Vagina (tissue), 2 donors: Measurements from ENCODE around the gene POLRMT. TPM values are rescaled to one million over a fixed set of nuclear protein-coding genes. Genes with fewer than 3 reads are reported as not detected.

Experiments
- DNase-seq, 2 donors: peaks; one replicate each; pipeline ENCODE4 v3.0.0-alpha.2; 2017; ENCODE audit errors: extremely low spot score in 2 of 2
- H3K27ac ChIP-seq: fragments of 200-600 bp; sonication (generic); one replicate; pipeline ENCODE4 v1.5.1; 2019
- H3K27me3 ChIP-seq: fragments of 200-600 bp; sonication (generic); one replicate; pipeline ENCODE4 v1.5.1; 2019
- H3K36me3 ChIP-seq, 2 donors: fragments of 200-600 bp; sonication (generic); one replicate each; pipeline ENCODE4 v1.5.1; 2017 to 2019
- H3K4me1 ChIP-seq: fragments of 200-600 bp; sonication (generic); one replicate; pipeline ENCODE4 v1.5.1; 2019
- H3K4me3 ChIP-seq, 2 donors: fragments of 200-600 bp; sonication (generic); 1 replicate in 1 of 2; 2 replicates in 1 of 2; pipeline ENCODE4 v1.5.1; 2016 to 2019
- H3K9me3 ChIP-seq: fragments of 200-600 bp; sonication (generic); one replicate; pipeline ENCODE4 v1.5.1; 2019
- POLR2A ChIP-seq, 2 donors: fragments of 450-650 bp; IDR thresholded peaks; one replicate each; pipeline ENCODE4 v1.6.1; 2017; ENCODE audit warnings: antibody characterized with exemption in 2 of 2, mild to moderate bottlenecking in 2 of 2, moderate library complexity in 2 of 2
- POLR2AphosphoS5 ChIP-seq, 2 donors: sonication (generic); formaldehyde crosslinking; IDR thresholded peaks; one replicate each; pipeline ENCODE4 v1.9.0; 2017; ENCODE audit warnings: antibody characterized with exemption in 2 of 2, mild to moderate bottlenecking in 2 of 2, low read depth in 1 of 2; ENCODE audit not compliant: insufficient read depth in 1 of 2
- intact Hi-C: fragments of 100-400 bp; cut with DNase I; formaldehyde crosslinking; loops from one replicate; pipeline ENCODE4 v1.15.1; 2023
- total RNA-seq: library from RNA; depleted of rRNA; stranded (reverse); fragments of >200 nt; gene quantifications from one replicate; pipeline ENCODE4 v1.2.3, GENCODE V29; 2016
- TF ChIP-seq, protein P1 (sequence below), 3 experiments: fragments of 450-650 bp in 2 of 3; fragments of 200-600 bp in 1 of 3; sonication (generic) in 1 of 3; IDR thresholded peaks; one replicate each; pipeline ENCODE4 v1.5.1; 2017 to 2019; ENCODE audit warnings: antibody characterized with exemption in 3 of 3, mild to moderate bottlenecking in 2 of 3, moderate library complexity in 2 of 3

POLRMT gene
- total RNA-seq, 1 donor from 2014 or later, result 33.9 TPM

- no peaks in the 10 kb centered on the region for H3K9me3 ChIP-seq
- no peak overlapping the region for H3K27ac ChIP-seq
- no peak overlapping the region for H3K4me3 ChIP-seq
- H3K4me1 ChIP-seq, result no peaks in the 10 kb centered on the region
- no peaks in the 10 kb centered on the region for H3K27me3 ChIP-seq
- DNase-seq, result no peak
- intact Hi-C loops, result no loop called here
- no peaks in the 10 kb centered on the region for H3K36me3 ChIP-seq
- TF ChIP-seq, protein P1, sequence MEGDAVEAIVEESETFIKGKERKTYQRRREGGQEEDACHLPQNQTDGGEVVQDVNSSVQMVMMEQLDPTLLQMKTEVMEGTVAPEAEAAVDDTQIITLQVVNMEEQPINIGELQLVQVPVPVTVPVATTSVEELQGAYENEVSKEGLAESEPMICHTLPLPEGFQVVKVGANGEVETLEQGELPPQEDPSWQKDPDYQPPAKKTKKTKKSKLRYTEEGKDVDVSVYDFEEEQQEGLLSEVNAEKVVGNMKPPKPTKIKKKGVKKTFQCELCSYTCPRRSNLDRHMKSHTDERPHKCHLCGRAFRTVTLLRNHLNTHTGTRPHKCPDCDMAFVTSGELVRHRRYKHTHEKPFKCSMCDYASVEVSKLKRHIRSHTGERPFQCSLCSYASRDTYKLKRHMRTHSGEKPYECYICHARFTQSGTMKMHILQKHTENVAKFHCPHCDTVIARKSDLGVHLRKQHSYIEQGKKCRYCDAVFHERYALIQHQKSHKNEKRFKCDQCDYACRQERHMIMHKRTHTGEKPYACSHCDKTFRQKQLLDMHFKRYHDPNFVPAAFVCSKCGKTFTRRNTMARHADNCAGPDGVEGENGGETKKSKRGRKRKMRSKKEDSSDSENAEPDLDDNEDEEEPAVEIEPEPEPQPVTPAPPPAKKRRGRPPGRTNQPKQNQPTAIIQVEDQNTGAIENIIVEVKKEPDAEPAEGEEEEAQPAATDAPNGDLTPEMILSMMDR (IDR thresholded peaks at IDR 0.05), result no peak
- no peak for TF ChIP-seq POLR2A (IDR thresholded peaks at IDR 0.05)
- no peak for TF ChIP-seq POLR2AphosphoS5 (IDR thresholded peaks at IDR 0.05; ENCODE audit: insufficient read depth in 1 of 2, low read depth in 1 of 2)
Measured at GRCh38 chr19:602391-603301, 30.7 kb downstream of the POLRMT start.

DNA sequence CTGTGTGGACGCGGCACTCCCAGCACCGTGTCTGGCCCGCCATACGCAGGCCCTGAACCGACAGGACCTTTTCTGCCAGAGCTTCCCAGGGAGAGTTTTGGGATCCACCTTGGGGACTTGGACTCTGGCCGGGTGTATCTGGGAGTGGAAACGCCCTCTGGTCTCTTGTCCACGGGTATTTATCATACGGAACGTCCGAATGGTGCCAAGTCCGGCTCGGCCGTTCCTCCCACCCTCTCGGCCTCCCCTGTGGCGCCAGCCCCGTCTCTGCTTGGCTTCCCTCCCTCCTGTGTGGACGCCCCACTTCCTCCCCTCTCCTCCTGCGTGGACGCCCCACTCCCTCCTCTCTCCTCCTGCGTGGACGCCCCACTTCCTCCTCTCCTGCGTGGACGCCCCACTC, 31.5 kb downstream of the POLRMT start:
- H3K4me1 ChIP-seq, result no peaks in the 10 kb centered on the region

GRCh38 chr19:601310-601709, 32.0 kb downstream of the POLRMT start:
- Histone ChIP-seq H3K9me3 (no peaks in the 10 kb centered on the region), H3K4me3 (no peak overlapping the region), H3K27ac (no peak overlapping the region), H3K4me1 (no peaks in the 10 kb centered on the region), H3K36me3 (no peaks in the 10 kb centered on the region), H3K27me3 (no peaks in the 10 kb centered on the region)
- TF ChIP-seq POLR2AphosphoS5 (IDR thresholded peaks at IDR 0.05; ENCODE audit: insufficient read depth in 1 of 2, low read depth in 1 of 2) (no peak), POLR2A (IDR thresholded peaks at IDR 0.05) (no peak)
- TF ChIP-seq, protein P1 (IDR thresholded peaks at IDR 0.05), result no peak
- intact Hi-C loops, result no loop called here
- DNase-seq, result no peak

More for the DNA sequence above, 31.5 kb downstream of the POLRMT start:
- Histone ChIP-seq H3K36me3 (no peaks in the 10 kb centered on the region), H3K4me3 (no peak overlapping the region), H3K27me3 (no peaks in the 10 kb centered on the region), H3K9me3 (no peaks in the 10 kb centered on the region), H3K27ac (no peak overlapping the region)
- no peak for DNase-seq
- TF ChIP-seq, protein P1 (IDR thresholded peaks at IDR 0.05), result no peak
- TF ChIP-seq POLR2A (IDR thresholded peaks at IDR 0.05) (no peak), POLR2AphosphoS5 (IDR thresholded peaks at IDR 0.05; ENCODE audit: insufficient read depth in 1 of 2, low read depth in 1 of 2) (no peak)
- intact Hi-C loops, result no loop called here

DNA sequence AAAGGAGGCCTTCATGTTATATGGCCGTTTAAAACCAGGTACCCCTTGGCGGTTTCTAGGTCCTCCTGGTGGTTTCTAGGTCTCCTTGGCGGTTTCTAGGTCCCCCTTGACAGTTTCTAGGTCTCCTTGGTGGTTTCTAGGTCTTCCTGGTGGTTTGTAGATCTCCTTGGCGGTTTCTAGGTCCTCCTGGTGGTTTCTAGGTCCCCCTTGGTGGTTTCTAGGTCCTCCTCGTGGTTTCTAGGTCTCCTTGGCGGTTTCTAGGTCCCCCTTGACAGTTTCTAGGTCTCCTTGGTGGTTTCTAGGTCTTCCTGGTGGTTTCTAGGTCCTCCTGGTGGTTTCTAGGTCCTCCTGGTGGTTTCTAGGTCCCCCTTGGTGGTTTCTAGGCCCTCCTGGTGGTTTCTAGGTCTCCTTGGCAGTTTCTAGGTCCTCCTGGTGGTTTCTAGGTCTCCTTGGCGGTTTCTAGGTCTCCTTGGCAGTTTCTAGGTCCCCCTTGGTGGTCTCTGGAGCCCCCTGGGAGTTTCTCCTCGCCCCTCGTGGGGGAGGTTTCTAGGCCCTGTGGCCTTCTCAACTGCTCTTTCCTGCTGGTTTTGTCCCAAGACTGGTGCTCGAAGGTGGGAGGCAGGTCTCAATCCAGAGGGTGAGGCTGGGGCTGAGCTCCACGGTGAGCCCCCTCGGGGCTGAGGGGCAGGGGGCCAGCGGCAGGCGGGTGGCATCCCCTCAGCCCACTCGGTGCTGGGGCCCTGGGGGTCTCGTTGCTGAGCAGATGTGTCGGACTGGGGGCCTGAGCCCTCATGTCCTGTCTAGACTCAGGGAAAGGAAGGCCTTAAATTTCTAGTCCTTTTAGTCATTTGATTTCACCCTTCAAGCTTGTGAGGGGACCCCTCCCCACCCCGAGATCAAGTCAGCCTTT, 35.7 kb downstream of the POLRMT start:
- no peak for TF ChIP-seq POLR2AphosphoS5 (IDR thresholded peaks at IDR 0.05; ENCODE audit: insufficient read depth in 1 of 2, low read depth in 1 of 2)
- no peak for TF ChIP-seq POLR2A (IDR thresholded peaks at IDR 0.05)
- TF ChIP-seq, protein P1 (IDR thresholded peaks at IDR 0.05), result no peak
- H3K4me3 ChIP-seq, result no peak overlapping the region
- no peaks in the 10 kb centered on the region for H3K36me3 ChIP-seq
- H3K27ac ChIP-seq, result no peak overlapping the region
- no peaks in the 10 kb centered on the region for H3K27me3 ChIP-seq
- no peaks in the 10 kb centered on the region for H3K9me3 ChIP-seq
- no peak for DNase-seq
- H3K4me1 ChIP-seq, result no peaks in the 10 kb centered on the region
- intact Hi-C loops, result no loop called here
